LNCaP clone FGC (cell line): ENCODE results near the gene INSC.
A peak's percentile ranks its signal among the peaks of the same experiment; 100 is the strongest.

Experiments
- DNase-seq: peaks from one replicate; pipeline ENCODE4 v3.0.0-alpha.2; 2011; ENCODE audit warnings: low read depth
- H3K4me3 ChIP-seq: 2 replicates; pipeline ENCODE4 v1.5.1; 2011; ENCODE audit warnings: mild to moderate bottlenecking, low read depth, low read length, control low read depth
- CTCF ChIP-seq: IDR thresholded peaks from 2 replicates; pipeline ENCODE4 v1.5.1; 2012; ENCODE audit warnings: mild to moderate bottlenecking; ENCODE audit not compliant: control insufficient read depth, insufficient read depth; ENCODE audit errors: extremely low read depth

The INSC gene

GRCh38 chr11:15197696-15198095 lies 83.0 kb downstream of the INSC start:
- DNase-seq = peak; percentile 8

DNA sequence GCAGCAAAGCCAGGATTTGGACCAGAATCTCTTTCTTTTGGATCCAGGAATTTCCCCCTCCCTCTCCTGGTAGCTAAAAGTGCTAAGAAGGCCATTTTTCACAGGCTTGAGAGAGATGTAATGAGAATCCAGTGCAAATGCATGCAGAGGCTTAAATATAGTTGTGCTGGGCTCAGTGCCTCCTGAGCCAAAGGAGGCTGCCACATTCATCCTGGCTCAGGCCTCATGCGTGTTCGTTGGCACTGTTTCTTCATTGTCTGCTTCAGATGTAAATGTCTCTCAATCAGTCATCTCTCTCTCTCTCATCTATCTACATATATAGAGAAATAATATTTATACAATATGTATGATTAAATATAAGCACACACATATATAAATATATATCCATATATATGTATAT lies 83.6 kb downstream of the INSC start:
- H3K4me3 ChIP-seq = no peak overlapping the region
- no peak for DNase-seq
- TF ChIP-seq CTCF = no peak

More at GRCh38 chr11:15197696-15198095, 83.0 kb downstream of the INSC start:
- no peak for TF ChIP-seq CTCF
- no peak overlapping the region for H3K4me3 ChIP-seq

- H3K4me3 ChIP-seq = no peak overlapping the region
- peak; percentile 19 for DNase-seq
- TF ChIP-seq CTCF = no peak
Measured at GRCh38 chr11:15199693-15200092, 85.0 kb downstream of the INSC start.

DNA sequence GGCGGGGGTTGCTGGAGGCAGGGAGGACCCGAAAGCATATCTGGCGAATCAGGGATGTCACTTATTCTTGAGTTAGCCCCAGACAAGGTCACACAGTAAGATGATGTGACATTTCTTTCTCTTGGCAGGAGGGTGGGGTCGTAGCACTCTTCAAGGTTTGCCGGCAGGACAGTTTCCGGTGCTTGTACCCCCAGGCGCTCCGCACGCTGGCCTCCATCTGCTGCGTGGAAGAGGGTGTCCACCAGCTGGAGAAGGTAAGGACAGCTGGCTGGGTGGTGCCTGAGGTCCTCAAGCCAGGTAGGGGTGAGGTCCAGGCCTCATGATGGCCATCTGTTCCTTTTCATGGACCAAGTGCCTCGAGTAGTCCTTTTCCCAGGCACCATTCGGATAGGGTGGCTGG lies 86.0 kb downstream of the INSC start:
- no peak for DNase-seq
- no peak for TF ChIP-seq CTCF
- H3K4me3 ChIP-seq = no peak overlapping the region

DNA sequence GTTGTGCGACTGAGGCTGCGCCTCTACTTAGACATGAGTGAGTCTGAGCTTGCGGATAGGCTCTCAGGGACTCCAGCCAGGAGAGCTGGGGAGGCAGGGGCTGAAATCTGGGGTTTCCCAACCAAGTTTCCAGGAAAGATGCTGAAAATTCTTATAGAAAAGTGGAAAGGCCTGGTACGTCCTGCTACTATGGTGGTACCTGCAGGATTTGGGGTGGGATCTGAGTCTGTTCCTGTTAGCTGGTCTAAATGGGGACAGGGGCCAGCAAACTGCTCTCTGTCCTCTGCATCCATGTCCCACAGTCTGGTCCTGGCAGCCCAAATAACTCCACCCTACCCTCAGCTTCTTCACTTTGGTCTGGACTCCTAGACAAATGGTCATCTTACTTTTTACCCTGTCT lies 86.9 kb downstream of the INSC start:
- H3K4me3 ChIP-seq = no peak overlapping the region
- TF ChIP-seq CTCF = no peak
- no peak for DNase-seq

DNA sequence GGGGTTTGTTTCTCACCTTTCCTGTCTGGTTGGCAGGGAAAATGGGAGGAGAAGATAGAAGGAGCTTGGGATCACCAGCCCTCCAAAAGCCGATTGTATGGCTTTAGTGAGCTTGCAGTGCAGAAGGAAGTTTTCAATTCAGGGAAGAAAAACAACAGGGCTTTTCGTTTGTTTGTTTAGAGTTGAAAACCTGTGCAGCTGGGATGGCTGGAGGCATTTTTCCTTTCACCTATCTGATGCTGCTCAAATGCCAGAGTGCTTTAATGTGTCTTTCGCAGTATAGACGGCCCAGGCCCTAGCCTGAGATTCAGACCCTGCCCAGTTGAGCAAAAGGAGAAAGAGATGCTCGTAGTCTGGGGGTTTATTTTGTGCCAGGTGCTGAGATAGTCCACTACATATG lies 87.9 kb downstream of the INSC start:
- no peak overlapping the region for H3K4me3 ChIP-seq
- TF ChIP-seq CTCF = no peak
- no peak for DNase-seq

GRCh38 chr11:15204711-15205110 lies 90.0 kb downstream of the INSC start:
- H3K4me3 ChIP-seq = no peak overlapping the region
- DNase-seq = no peak
- TF ChIP-seq CTCF = no peak
